MM.1S (cell line): Measurements from ENCODE around the gene DENND1C.
A peak's percentile ranks its signal among the peaks of the same experiment; 100 is the strongest.

Source experiments
- DNase-seq: peaks from one replicate; pipeline ENCODE4 v3.0.0-alpha.2; 2015
- H2AFZ ChIP-seq: fragments of 300-600 bp; sonication (generic); 2 replicates; pipeline ENCODE4 v1.6.0; 2016; ENCODE audit warnings: antibody characterized with exemption, low read length
- H3F3A ChIP-seq: fragments of 300-600 bp; sonication (generic); 2 replicates; pipeline ENCODE4 v1.6.1; 2016; ENCODE audit warnings: mild to moderate bottlenecking, antibody characterized with exemption, low read length, moderate library complexity, mixed read lengths; ENCODE audit not compliant: insufficient read depth
- H3K27ac ChIP-seq: fragments of 300-600 bp; sonication (generic); 2 replicates; pipeline ENCODE4 v1.5.1; 2016; ENCODE audit warnings: mild to moderate bottlenecking, low read length
- H3K27me3 ChIP-seq: fragments of 300-600 bp; sonication (generic); replicated peaks from 2 replicates; pipeline ENCODE4 v1.6.0; 2016; ENCODE audit warnings: low read length; ENCODE audit not compliant: insufficient read depth
- H3K36me3 ChIP-seq: fragments of 300-600 bp; sonication (generic); replicated peaks from 2 replicates; pipeline ENCODE4 v1.6.1; 2016; ENCODE audit warnings: mild to moderate bottlenecking, low read length, mixed read lengths; ENCODE audit not compliant: insufficient read depth
- H3K4me1 ChIP-seq: fragments of 300-600 bp; sonication (generic); 2 replicates; pipeline ENCODE4 v1.6.1; 2016; ENCODE audit warnings: low read length, mixed read lengths
- H3K4me2 ChIP-seq: fragments of 300-600 bp; sonication (generic); 2 replicates; pipeline ENCODE4 v1.6.0; 2016; ENCODE audit warnings: low read depth, low read length
- H3K4me3 ChIP-seq: fragments of 300-600 bp; sonication (generic); 2 replicates; pipeline ENCODE4 v1.5.1; 2016; ENCODE audit warnings: low read length, mixed read lengths
- H3K79me2 ChIP-seq: fragments of 300-600 bp; sonication (generic); 2 replicates; pipeline ENCODE4 v1.6.1; 2016; ENCODE audit warnings: mixed run types, low read length, mixed read lengths
- H3K9ac ChIP-seq: fragments of 300-600 bp; sonication (generic); 2 replicates; pipeline ENCODE4 v1.6.1; 2016; ENCODE audit warnings: low read length, mixed read lengths
- H3K9me2 ChIP-seq: fragments of 300-600 bp; sonication (generic); replicated peaks from 2 replicates; pipeline ENCODE4 v1.6.1; 2016; ENCODE audit warnings: mild to moderate bottlenecking, low read length, mixed read lengths; ENCODE audit not compliant: insufficient read depth
- H3K9me3 ChIP-seq: fragments of 300-600 bp; sonication (generic); replicated peaks from 2 replicates; pipeline ENCODE4 v1.6.1; 2016; ENCODE audit warnings: mild to moderate bottlenecking, low read length, mixed read lengths; ENCODE audit not compliant: insufficient read depth
- H4K20me1 ChIP-seq: fragments of 300-600 bp; sonication (generic); 2 replicates; pipeline ENCODE4 v1.6.1; 2016; ENCODE audit warnings: mild to moderate bottlenecking, low read length, moderate library complexity, mixed read lengths; ENCODE audit not compliant: insufficient read depth
- EZH2 ChIP-seq: fragments of 300-600 bp; sonication (generic); optimal IDR thresholded peaks from 2 replicates; pipeline ENCODE3; 2017; ENCODE audit warnings: low read depth, mild to moderate bottlenecking, antibody characterized with exemption, low read length, mixed read lengths
- EZH2phosphoT487 ChIP-seq: fragments of 300-600 bp; sonication (generic); IDR thresholded peaks from 2 replicates; pipeline ENCODE4 v1.6.1; 2018; ENCODE audit warnings: antibody characterized with exemption, low read length
- TF ChIP-seq, protein P1 (sequence below): fragments of 300-600 bp; sonication (generic); IDR thresholded peaks from 2 replicates; pipeline ENCODE4 v1.5.1; 2016; ENCODE audit warnings: antibody characterized with exemption, low read length, mixed read lengths

Gene DENND1C

DNA sequence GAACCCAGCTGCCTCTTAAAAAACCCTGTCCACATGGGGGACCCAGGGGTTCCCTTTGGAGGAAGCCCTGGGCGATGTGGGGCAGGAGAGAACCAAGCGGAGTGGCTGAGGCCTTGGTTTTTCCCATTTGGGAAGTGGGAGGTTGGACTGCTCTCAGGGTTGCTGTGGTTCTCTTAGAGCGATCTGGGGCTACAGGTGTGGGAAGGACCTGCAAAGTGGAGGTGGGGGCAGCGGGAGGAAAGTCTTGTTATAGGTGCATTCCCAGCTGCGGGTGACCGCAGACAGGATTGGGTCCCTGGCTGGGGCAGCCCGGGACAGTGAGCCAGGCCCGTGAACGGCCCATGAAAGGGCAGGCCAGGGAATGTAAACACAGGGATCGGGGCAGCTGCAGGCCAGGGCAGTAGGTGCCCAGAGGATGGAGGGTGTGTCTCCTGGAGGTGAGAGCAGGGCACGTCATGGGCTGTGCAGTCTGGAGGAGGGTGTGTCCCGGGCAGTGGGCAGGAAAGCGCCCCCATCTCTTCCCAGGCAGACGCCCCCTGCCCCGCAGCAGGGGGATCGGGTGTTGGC is 22.8 kb downstream of the DENND1C start:
- TF ChIP-seq EZH2 (no peak), EZH2phosphoT487 (no peak)
- TF ChIP-seq, protein P1, sequence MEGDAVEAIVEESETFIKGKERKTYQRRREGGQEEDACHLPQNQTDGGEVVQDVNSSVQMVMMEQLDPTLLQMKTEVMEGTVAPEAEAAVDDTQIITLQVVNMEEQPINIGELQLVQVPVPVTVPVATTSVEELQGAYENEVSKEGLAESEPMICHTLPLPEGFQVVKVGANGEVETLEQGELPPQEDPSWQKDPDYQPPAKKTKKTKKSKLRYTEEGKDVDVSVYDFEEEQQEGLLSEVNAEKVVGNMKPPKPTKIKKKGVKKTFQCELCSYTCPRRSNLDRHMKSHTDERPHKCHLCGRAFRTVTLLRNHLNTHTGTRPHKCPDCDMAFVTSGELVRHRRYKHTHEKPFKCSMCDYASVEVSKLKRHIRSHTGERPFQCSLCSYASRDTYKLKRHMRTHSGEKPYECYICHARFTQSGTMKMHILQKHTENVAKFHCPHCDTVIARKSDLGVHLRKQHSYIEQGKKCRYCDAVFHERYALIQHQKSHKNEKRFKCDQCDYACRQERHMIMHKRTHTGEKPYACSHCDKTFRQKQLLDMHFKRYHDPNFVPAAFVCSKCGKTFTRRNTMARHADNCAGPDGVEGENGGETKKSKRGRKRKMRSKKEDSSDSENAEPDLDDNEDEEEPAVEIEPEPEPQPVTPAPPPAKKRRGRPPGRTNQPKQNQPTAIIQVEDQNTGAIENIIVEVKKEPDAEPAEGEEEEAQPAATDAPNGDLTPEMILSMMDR = no peak
- no peaks in the 10 kb centered on the region for H3K27me3 ChIP-seq
- peak overlapping the region; percentile 84 for H3K4me2 ChIP-seq
- H4K20me1 ChIP-seq = no peaks in the 10 kb centered on the region
- peak overlapping the region; percentile 80 for H2AFZ ChIP-seq
- H3K4me3 ChIP-seq = peak overlapping the region; percentile 73
- 0 out of 2 replicates have a peak, but pooled peaks cover 5% of the 10 kb centered on the region for H3K36me3 ChIP-seq
- H3F3A ChIP-seq = peaks cover 10% of the 10 kb centered on the region
- H3K79me2 ChIP-seq = no peaks in the 10 kb centered on the region
- peak overlapping the region; percentile 78; the same call in 1 of the 2 replicates for H3K9ac ChIP-seq
- H3K27ac ChIP-seq = no peak overlapping the region
- no peaks in the 10 kb centered on the region for H3K9me2 ChIP-seq
- peaks cover 9% of the 10 kb centered on the region; the same call in 1 of the 2 replicates for H3K4me1 ChIP-seq
- no peaks in the 10 kb centered on the region for H3K9me3 ChIP-seq
- no peak for DNase-seq

DNA sequence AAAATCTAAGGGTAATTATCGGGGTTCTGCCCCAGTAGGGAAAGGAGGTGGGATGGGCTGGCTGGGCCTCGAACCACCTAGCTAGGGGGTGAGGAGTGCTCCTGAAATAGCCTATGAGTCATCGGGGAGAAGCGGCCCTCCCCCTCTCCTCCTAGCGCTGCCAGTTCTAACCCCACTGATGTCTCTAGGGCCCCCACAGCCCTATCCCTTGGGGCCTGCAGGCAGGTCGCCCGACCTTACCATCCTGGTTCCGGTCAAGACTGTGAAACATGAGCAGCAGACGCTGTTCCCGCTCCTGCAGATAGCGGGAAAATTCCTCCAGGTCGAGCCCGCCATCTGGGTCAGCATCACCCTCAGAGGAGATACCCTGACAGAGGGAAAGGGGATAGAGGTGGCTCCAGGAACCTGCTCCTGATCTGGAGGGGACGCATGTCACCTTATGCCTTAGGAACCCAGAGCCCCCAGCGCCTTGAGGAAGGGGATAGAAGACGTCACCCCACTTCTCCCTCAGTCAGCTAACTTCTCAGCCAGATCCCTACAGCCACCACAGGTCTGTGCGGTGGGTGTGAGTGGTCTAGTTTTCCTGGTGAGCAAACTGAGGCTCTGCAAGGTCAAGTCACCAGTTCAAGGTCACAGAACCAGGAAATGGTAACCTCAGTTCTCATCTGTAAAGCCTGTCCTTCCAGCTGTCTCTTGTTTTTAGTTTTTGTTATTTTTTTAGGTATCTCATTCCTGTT is 23.5 kb downstream of the DENND1C start:
- Histone ChIP-seq H3K27ac (no peak overlapping the region), H4K20me1 (no peaks in the 10 kb centered on the region), H3K9me2 (no peaks in the 10 kb centered on the region), H2AFZ (no peak overlapping the region), H3K4me2 (peak overlapping the region; percentile 84; the same call in 1 of the 2 replicates), H3K4me1 (peaks cover 9% of the 10 kb centered on the region; the same call in 1 of the 2 replicates), H3K36me3 (0 out of 2 replicates have a peak, but pooled peaks cover 5% of the 10 kb centered on the region), H3K27me3 (no peaks in the 10 kb centered on the region), H3K79me2 (no peaks in the 10 kb centered on the region), H3K9me3 (no peaks in the 10 kb centered on the region), H3K4me3 (no peak overlapping the region), H3F3A (peaks cover 10% of the 10 kb centered on the region), H3K9ac (no peak overlapping the region)
- TF ChIP-seq EZH2phosphoT487 = no peak
- no peak for TF ChIP-seq EZH2
- TF ChIP-seq, protein P1 = no peak
- no peak for DNase-seq

DNA sequence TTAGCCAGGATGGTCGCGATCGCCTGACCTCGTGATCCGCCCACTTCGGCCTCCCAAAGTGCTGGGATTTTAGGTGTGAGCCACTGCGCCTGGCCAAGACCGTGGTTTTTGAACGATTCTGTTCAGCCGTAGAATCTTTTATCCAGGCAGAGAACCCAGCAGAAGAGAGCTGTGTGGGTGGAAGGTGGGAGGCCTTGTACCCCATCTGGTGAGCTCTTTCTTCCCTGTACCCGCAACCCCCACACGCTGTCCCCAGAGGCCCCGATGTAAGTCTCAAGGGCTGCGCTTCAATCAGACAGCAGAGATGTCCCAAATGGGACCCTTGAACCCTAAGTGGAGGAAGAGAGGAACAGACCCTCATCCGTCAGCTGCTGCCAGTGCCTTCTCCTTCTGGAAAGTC is 25.7 kb downstream of the DENND1C start:
- no peak overlapping the region for H3K4me3 ChIP-seq

More for the DNA sequence above, 25.7 kb downstream of the DENND1C start:
- H3K27ac ChIP-seq = no peak overlapping the region
- H3K9me2 ChIP-seq = no peaks in the 10 kb centered on the region
- no peaks in the 10 kb centered on the region for H3K79me2 ChIP-seq
- H3F3A ChIP-seq = peaks cover 5% of the 10 kb centered on the region
- TF ChIP-seq, protein P1 = no peak
- TF ChIP-seq EZH2 (no peak), EZH2phosphoT487 (no peak)
- 0 out of 2 replicates have a peak, but pooled peaks cover 5% of the 10 kb centered on the region for H3K36me3 ChIP-seq
- H4K20me1 ChIP-seq = no peaks in the 10 kb centered on the region
- no peaks in the 10 kb centered on the region for H3K9me3 ChIP-seq
- H3K27me3 ChIP-seq = no peaks in the 10 kb centered on the region
- H3K4me2 ChIP-seq = no peak overlapping the region
- no peak for DNase-seq
- H3K4me1 ChIP-seq = peaks cover 9% of the 10 kb centered on the region; the same call in 1 of the 2 replicates
- H3K9ac ChIP-seq = no peak overlapping the region
- H2AFZ ChIP-seq = no peak overlapping the region
